Measurements from ENCODE around the gene DAPK1.

DNA sequence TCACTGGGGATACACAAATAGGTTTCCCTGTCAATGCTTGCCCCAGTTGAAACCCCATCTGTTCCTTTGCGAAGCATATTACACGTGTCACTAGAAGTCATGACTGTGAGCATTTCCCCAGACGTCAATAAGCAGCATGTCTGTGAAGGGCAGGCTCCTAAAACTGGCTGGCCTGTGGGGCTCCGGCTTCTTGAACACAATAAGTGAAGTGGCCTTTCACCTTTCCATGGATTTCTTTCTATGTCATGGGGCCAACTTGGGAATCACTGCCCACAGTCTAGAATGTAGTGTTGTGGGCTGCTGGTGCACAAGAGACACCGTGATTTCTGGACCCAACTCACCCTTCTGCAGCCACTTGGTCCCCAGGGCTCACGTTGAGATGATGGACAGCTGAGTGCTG lies 167.8 kb downstream of the DAPK1 start:
- TF ChIP-seq EGR1 (IDR thresholded peaks at IDR 0.05): no peak
- no peak for TF ChIP-seq CEBPB (IDR thresholded peaks at IDR 0.05)
- no peak for TF ChIP-seq NFIC (IDR thresholded peaks at IDR 0.05)
- no peak for TF ChIP-seq REST (IDR thresholded peaks at IDR 0.05; ENCODE audit: low read depth)

Data from Ishikawa (cell line).